GM10266 (cell line): ENCODE data around the gene ADAMTSL1.
"Not testable (repeated sequence)": the region's sequence is repeated elsewhere in the genome, so short reads cannot be mapped to it uniquely, and the experiment has no call there.

Source experiments
- DNase-seq: peaks from one replicate; pipeline ENCODE4 v3.0.0; 2012; ENCODE audit errors: extremely low spot score
- CTCF ChIP-seq: IDR thresholded peaks from 2 replicates; pipeline ENCODE4 v1.5.1; 2012; ENCODE audit warnings: mild to moderate bottlenecking, low read depth; ENCODE audit not compliant: control insufficient read depth, insufficient read depth; ENCODE audit errors: missing control alignments

ADAMTSL1 gene

GRCh38 chr9:18863791-18864190 is 389.8 kb downstream of the ADAMTSL1 start:
- no peak for DNase-seq
- no peak for TF ChIP-seq CTCF

DNA sequence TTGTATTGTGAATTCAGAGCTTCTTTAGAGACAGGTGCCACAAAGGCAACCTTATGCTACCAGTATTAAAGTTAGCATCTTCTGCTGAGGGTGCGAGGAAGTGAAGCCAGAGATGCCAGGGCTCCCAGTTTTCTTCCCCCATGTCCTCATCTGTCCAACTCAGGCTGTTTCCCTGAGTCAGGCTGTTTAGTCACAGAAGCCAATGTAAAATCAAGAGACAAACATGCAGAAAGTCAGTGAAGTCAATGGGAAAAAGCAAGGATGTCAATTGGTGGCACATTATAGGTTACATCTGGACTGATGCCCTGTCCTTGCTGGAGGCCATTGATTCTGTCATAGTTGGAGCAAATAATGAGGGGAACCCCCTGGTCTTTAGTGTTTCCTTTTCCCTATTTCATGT is 390.6 kb downstream of the ADAMTSL1 start:
- no peak for TF ChIP-seq CTCF
- DNase-seq: no peak

DNA sequence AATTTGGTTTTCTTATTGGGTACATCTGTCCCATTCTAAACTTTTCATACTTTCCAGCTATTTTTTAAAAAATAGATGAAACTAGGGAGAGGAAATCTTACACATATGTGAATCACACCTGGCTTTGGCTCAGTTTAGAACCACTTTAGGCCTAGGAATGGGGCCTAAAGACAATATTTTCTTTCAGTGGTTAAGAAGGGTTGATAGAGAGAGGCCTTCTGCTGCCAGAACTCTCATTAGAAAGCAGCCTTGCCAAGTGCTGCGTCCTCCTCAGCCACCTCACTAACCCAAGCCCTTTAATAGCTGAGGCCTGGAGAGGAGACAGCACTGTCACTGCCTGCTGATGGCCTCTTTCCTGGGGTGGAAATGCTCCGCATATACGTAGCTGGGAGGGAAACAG is 391.6 kb downstream of the ADAMTSL1 start:
- no peak for DNase-seq

DNA sequence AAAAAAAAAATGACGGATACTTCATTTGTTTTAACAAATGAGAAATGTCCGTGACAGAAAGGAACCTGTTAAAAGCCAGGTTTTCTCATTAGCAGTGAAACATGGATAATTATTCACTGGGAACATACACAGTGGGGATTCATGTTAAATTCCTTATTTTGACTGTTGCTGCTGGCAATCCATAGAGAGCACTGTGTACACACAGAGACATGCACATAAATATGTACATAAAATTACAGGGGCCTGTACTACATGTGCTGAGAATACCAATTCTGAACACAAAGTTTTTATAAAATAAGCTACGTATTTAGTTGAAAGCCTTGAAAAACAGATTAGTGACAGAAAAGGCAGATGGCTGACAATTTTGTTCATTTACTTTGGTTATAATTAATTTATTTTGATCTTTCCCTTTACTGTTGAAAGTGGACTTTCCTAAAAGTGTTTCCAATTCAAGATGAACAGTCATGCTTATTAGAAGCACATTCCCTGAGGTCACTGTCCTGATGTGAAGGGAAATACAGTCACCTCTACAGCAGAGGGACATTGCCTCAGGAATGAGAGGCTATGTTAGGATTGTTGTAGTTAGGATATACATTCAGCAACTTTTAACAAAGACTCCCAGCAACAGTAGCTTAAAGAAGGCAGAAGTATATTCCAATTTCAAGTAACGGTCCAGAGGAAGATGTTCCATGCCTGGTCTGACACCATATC is 392.3 kb downstream of the ADAMTSL1 start:
- no peak for DNase-seq
- no peak for TF ChIP-seq CTCF

More for the DNA sequence above, 391.6 kb downstream of the ADAMTSL1 start:
- no peak for TF ChIP-seq CTCF

- DNase-seq: no peak
- no peak for TF ChIP-seq CTCF
These were observed 395.8 kb downstream of the ADAMTSL1 start for GRCh38 chr9:18869725-18870124.

DNA sequence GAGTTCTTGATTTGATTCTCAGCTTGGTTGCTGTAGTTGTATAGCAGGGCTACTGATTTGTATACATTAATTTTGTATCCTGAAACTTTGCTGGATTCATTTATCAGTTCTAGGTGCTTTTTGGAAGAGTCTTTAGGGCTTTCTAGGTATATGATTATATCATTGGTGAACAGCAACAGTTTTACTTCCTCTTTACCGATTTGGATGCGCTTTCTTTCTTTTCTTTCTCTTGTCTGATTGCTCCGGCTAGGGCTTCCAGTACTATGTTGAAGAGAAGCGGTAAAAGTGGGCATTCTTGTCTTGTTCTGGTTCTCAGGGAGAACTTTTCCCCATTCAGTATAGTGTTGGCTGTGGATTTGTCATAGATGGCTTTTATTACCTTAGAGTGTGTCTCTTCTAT is 400.1 kb downstream of the ADAMTSL1 start:
- no peak for TF ChIP-seq CTCF
- no peak for DNase-seq

DNA sequence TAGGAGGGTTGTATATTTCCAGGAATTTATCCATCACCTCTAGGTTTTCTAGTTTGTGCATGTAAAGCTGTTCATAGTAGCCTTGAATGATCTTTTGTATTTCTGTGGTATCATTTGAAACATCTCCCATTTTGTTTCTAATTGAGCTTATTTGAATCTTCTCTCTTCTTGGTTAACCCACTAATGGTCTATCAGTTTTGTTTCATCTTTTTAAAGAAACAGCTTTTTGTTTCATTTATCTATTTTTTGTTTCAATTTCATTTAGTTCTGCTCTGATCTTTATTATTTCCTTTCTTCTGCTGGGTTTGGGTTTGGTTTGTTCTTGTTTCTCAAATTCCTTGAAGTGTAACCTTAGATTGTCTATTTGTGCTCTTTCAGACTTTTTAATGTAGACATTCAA is 401.0 kb downstream of the ADAMTSL1 start:
- not testable (repeated sequence) for DNase-seq

GRCh38 chr9:18877984-18878383 is 404.0 kb downstream of the ADAMTSL1 start:
- TF ChIP-seq CTCF: no peak
- DNase-seq: no peak
